Amniotic epithelial cell (primary cell): ENCODE data around the gene BRAF.
"Not testable (repeated sequence)": the region's sequence is repeated elsewhere in the genome, so short reads cannot be mapped to it uniquely, and the experiment has no call there.

Experiments used
- DNase-seq: peaks from one replicate; pipeline ENCODE4 v3.0.0-alpha.2; 2010; ENCODE audit warnings: low read depth

BRAF gene

GRCh38 chr7:140678816-140679130 is 246.0 kb downstream of the BRAF start:
- DNase-seq: no peak

- DNase-seq: no peak
These were observed 246.5 kb downstream of the BRAF start for GRCh38 chr7:140678081-140678815.

GRCh38 chr7:140677496-140677895 is 247.2 kb downstream of the BRAF start:
- no peak for DNase-seq

- not testable (repeated sequence) for DNase-seq
These were observed 247.8 kb downstream of the BRAF start for GRCh38 chr7:140676956-140677355.

- DNase-seq: no peak
These were observed 248.4 kb downstream of the BRAF start for GRCh38 chr7:140676306-140676705.

GRCh38 chr7:140675726-140676125 is 249.0 kb downstream of the BRAF start:
- no peak for DNase-seq

- DNase-seq: peak; percentile 66
These were observed 249.6 kb downstream of the BRAF start for GRCh38 chr7:140674899-140675701.

GRCh38 chr7:140674356-140674800 is 250.4 kb downstream of the BRAF start:
- no peak for DNase-seq

- no peak for DNase-seq
These were observed 251.0 kb downstream of the BRAF start for GRCh38 chr7:140673774-140674155.

- no peak for DNase-seq
These were observed 251.5 kb downstream of the BRAF start for GRCh38 chr7:140673063-140673773.

GRCh38 chr7:140672382-140673062 is 252.2 kb downstream of the BRAF start, which contains the start of gene ADCK2:
Gene ADCK2 (plus strand): TSS chr7:140672945. CDS start chr7:140673331, 386 bp downstream.
- DNase-seq: no peak

GRCh38 chr7:140671966-140672365 is 252.8 kb downstream of the BRAF start:
- no peak for DNase-seq

- DNase-seq: no peak
These were observed 254.3 kb downstream of the BRAF start for GRCh38 chr7:140670343-140670935.

- DNase-seq: not testable (repeated sequence)
These were observed 254.9 kb downstream of the BRAF start for GRCh38 chr7:140669862-140670261.

GRCh38 chr7:140669352-140669751 is 255.4 kb downstream of the BRAF start:
- DNase-seq: no peak
